HG03565 (cell line): ENCODE data around the gene GRIPAP1.

Experiments
- ATAC-seq: cut with Tn5 transposase; IDR thresholded peaks from one replicate; pipeline ENCODE4 v1.9.1; 2021; ENCODE audit warnings: mild to moderate bottlenecking, moderate library complexity; ENCODE audit not compliant: unreplicated experiment

GRIPAP1 gene

GRCh38 chrX:48960291-48960690, 41.8 kb downstream of the GRIPAP1 start:
- ATAC-seq, result no peak

- ATAC-seq, result no peak
Measured at GRCh38 chrX:48958635-48959094, 43.4 kb downstream of the GRIPAP1 start.

GRCh38 chrX:48957827-48958634, 44.0 kb downstream of the GRIPAP1 start:
- ATAC-seq, result peak; percentile 79

- ATAC-seq, result peak; percentile 22
Measured at GRCh38 chrX:48957477-48957826, 44.6 kb downstream of the GRIPAP1 start, which contains the start of gene OTUD5. TSS of gene OTUD5 (minus strand) at chrX:48957607. CDS start at chrX:48957570, 37 bp downstream.

GRCh38 chrX:48956728-48957414, 45.2 kb downstream of the GRIPAP1 start:
- no peak for ATAC-seq

- ATAC-seq, result no peak
Measured at GRCh38 chrX:48948589-48948988, 53.5 kb downstream of the GRIPAP1 start.

- no peak for ATAC-seq
Measured at GRCh38 chrX:48945517-48946348, 56.3 kb downstream of the GRIPAP1 start.

GRCh38 chrX:48942895-48943294, 59.2 kb downstream of the GRIPAP1 start:
- no peak for ATAC-seq

- ATAC-seq, result no peak
Measured at GRCh38 chrX:48940404-48940955, 61.6 kb downstream of the GRIPAP1 start.

- ATAC-seq, result no peak
Measured at GRCh38 chrX:48939524-48940228, 62.4 kb downstream of the GRIPAP1 start.

- peak; percentile 40 for ATAC-seq
Measured at GRCh38 chrX:48938721-48939425, 63.2 kb downstream of the GRIPAP1 start.

- ATAC-seq, result peak; percentile 37
Measured at GRCh38 chrX:48937054-48937907, 64.8 kb downstream of the GRIPAP1 start.

- ATAC-seq, result no peak
Measured at GRCh38 chrX:48936429-48937053, 65.5 kb downstream of the GRIPAP1 start.

GRCh38 chrX:48935301-48935670, 66.8 kb downstream of the GRIPAP1 start:
- ATAC-seq, result no peak

GRCh38 chrX:48934581-48935300, 67.3 kb downstream of the GRIPAP1 start:
- no peak for ATAC-seq

GRCh38 chrX:48933757-48934156, 68.3 kb downstream of the GRIPAP1 start:
- ATAC-seq, result no peak

GRCh38 chrX:48927736-48928382, 74.2 kb downstream of the GRIPAP1 start:
- no peak for ATAC-seq
